Pancreas (tissue), 10 donors: ENCODE measurements around the gene OPA3. TPM values are rescaled to one million over a fixed set of nuclear protein-coding genes. Genes with fewer than 3 reads are reported as not detected.

Experiments used
- ATAC-seq, 4 donors: fragments of 200-7000 bp; cut with Tn5 transposase; one replicate each; pipeline versions ENCODE4 v1.8.0 to v1.9.1; 2020; ENCODE audit warnings: mild to moderate bottlenecking in 4 of 4, moderate library complexity in 4 of 4
- DNase-seq, 6 donors: peaks; one replicate each; pipeline ENCODE4 v3.0.0-alpha.2; 2020
- FAIRE-seq: peaks from 2 replicates; lab custom pipeline; 2012; peaks lifted over from hg19 to GRCh38; lab: Jason Lieb, UNC
- H3K27ac ChIP-seq, 4 donors: fragments of 200-600 bp; sonication (generic); 1 replicate in 3 of 4; 2 replicates in 1 of 4; pipeline versions ENCODE4 v1.5.0 to v1.8.0; 2020
- H3K27me3 ChIP-seq, 4 donors: fragments of 200-600 bp; one replicate each; pipeline ENCODE4 v1.8.0; 2021
- H3K36me3 ChIP-seq, 3 donors: fragments of 200-600 bp; sonication (generic) in 1 of 3; one replicate each; pipeline versions ENCODE4 v1.5.0 to v1.8.0; 2020 to 2021
- H3K4me1 ChIP-seq, 3 donors: fragments of 200-600 bp; one replicate each; pipeline ENCODE4 v1.8.0; 2021
- H3K4me3 ChIP-seq, 4 donors: fragments of 200-600 bp; sonication (generic) in 2 of 4; one replicate each; pipeline versions ENCODE4 v1.5.0 to v1.8.0; 2020 to 2021
- H3K9me3 ChIP-seq, 4 donors: fragments of 200-600 bp; one replicate each; pipeline ENCODE4 v1.8.0; 2021
- WGBS, 2 donors: extraction: QIAGEN DNeasy Blood & Tissue Kit; methylation state at CpG; one replicate each; pipeline ENCODE4 v1.1.7; 2013; 5-methylcytosine and 5-hydroxymethylcytosine counted together
- intact Hi-C, 3 donors: fragments of 100-400 bp; cut with DNase I; formaldehyde crosslinking; loops; one replicate each; pipeline versions ENCODE4 v1.11.1 to v1.14.2; 2022
- polyA plus RNA-seq, 2 donors: library from polyadenylated mRNA; stranded (reverse); fragments of 200-250 nt; gene quantifications; one replicate each; pipeline ENCODE4 v1.2.3, GENCODE V29; 2013
- total RNA-seq, 6 donors: library from RNA; stranded (reverse); fragmentation: NEBNext Ultra II Directional in 4 of 6; extraction: Animal tissue kit (Norgen Biotek cat#: 25700) in 4 of 6; gene quantifications; one replicate each; pipeline versions ENCODE4 v1.2.1 to v1.2.4, GENCODE V29; 2021 to 2023
- TF ChIP-seq, protein P1 (sequence below), 4 donors: fragments of 200-600 bp; sonication (generic) in 3 of 4; IDR thresholded peaks; one replicate each; pipeline versions ENCODE4 v1.5.0 to v1.8.0; 2021; ENCODE audit warnings: antibody characterized with exemption in 4 of 4
- donor health status: healthy with polysubstance abuse.
- donor health status: DM: no; HTN: no; CAD: no; lungs with moderate emphysema.
- donor health status: DM: no; HTN: no; CAD: no.
- donor health status: control.
- donor health status: control.
- donor health status: Bipolar disorder and iron deficiency.
- donor health status: DM: yes; HTN: yes; CAD: no.
- donor health status: DM: no; HTN: no; CAD: no.
- donor health status: DM: no; HTN: no; CAD: no.
- donor health status: DM: yes; HTN: yes; CAD: no.

The OPA3 gene
- total and polyA plus RNA-seq, 8 donors: 3.4 to 8.0 (median 4.7) TPM

- Histone ChIP-seq H3K27ac (no peak overlapping the region), H3K9me3 (no peaks in the 10 kb centered on the region), H3K4me1 (no peaks in the 10 kb centered on the region), H3K27me3 (no peaks in the 10 kb centered on the region), H3K4me3 (no peak overlapping the region), H3K36me3 (peaks cover 0 to 24% (median 7%) of the 10 kb centered on the region in 3 donors)
- ATAC-seq (no peak), DNase-seq (no peak), FAIRE-seq (no peak)
- intact Hi-C loops: no loop called here
- TF ChIP-seq, protein P1, sequence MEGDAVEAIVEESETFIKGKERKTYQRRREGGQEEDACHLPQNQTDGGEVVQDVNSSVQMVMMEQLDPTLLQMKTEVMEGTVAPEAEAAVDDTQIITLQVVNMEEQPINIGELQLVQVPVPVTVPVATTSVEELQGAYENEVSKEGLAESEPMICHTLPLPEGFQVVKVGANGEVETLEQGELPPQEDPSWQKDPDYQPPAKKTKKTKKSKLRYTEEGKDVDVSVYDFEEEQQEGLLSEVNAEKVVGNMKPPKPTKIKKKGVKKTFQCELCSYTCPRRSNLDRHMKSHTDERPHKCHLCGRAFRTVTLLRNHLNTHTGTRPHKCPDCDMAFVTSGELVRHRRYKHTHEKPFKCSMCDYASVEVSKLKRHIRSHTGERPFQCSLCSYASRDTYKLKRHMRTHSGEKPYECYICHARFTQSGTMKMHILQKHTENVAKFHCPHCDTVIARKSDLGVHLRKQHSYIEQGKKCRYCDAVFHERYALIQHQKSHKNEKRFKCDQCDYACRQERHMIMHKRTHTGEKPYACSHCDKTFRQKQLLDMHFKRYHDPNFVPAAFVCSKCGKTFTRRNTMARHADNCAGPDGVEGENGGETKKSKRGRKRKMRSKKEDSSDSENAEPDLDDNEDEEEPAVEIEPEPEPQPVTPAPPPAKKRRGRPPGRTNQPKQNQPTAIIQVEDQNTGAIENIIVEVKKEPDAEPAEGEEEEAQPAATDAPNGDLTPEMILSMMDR (IDR thresholded peaks at IDR 0.05): no peak
- 87 to 94% methylated on average over 1 of the region's 1 CpG for WGBS, 2 donors
Measured at GRCh38 chr19:45623984-45624383, 39.4 kb upstream of the OPA3 start.

DNA sequence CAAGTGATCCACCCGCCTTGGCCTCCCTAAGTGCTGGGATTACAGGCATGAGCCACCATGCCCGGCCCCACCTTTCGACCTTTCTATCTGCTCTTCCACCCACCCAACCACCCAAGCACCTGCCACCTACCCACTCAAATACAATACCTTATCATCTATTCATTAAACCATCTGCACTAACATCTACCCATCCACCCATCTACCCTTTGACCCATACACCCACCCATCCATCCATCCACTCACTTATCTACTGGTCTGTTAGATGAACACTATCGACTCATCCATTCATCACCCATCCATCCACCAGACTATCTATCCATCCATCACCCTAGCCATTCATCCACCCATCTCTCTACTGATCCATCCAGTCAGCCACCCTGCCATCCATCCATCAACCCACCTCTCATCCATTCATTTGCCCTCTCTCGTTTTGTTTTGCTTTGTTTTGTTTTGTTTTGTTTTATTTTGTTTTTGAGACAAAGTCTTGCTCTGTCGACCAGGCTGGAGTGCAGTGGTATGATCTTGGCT is 37.4 kb upstream of the OPA3 start:
- WGBS, 2 donors: 79 to 89% methylated on average over 6 of the region's 6 CpGs
- FAIRE-seq: no peak
- intact Hi-C loops: no loop called here

DNA sequence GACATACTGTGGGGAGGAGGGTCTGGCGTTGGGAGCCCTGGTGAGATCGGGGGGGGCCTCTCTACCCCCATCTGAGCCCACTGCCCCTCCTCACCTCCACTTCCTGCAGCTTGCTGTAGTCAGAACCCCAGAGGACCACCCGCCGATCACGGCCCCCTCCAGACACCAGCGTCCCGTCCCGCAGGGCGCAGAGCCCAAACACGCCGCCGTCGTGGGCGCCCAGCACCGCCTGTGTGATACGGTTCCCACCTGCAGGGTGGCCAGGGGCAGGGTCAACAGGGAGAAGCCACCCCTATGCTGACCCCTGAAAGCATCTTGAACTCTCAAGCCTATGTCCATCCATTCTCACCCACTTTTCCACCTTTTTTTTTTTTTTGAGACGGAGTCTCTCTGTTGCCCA is 36.8 kb upstream of the OPA3 start:
- 86 to 94% methylated on average over 12 to 17 of the region's 17 CpGs for WGBS, 2 donors

More for the DNA sequence above, 37.4 kb upstream of the OPA3 start:
- H3K9me3 ChIP-seq: no peaks in the 10 kb centered on the region
- H3K4me1 ChIP-seq: no peaks in the 10 kb centered on the region
- ATAC-seq (no peak), DNase-seq (no peak)
- peaks cover 0 to 23% (median 7%) of the 10 kb centered on the region in 3 donors for H3K36me3 ChIP-seq
- H3K27me3 ChIP-seq: no peaks in the 10 kb centered on the region
- H3K27ac ChIP-seq: no peak overlapping the region
- TF ChIP-seq, protein P1 (IDR thresholded peaks at IDR 0.05): no peak
- H3K4me3 ChIP-seq: no peak overlapping the region

DNA sequence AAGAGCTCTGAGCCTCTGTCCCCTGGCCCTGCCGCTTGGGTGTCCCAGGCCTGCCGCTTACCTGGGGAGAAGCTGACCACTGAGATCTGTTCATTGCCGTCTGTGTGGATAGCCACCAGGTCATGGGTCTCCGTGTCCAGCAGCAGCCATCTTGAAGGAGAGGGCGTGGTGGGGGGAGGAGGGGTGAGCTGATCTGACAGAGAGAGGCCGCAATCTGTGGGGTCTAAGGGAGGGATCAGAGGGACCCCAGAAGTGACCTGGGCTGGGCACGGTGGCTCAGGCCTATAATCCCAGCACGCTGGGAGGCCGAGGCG is 32.1 kb upstream of the OPA3 start:
- Histone ChIP-seq H3K4me3 (peak overlapping the region in 3 of 4 donors; percentile 16 to 42 (median 26)), H3K36me3 (peaks cover 0 to 26% (median 3%) of the 10 kb centered on the region in 3 donors), H3K27me3 (no peaks in the 10 kb centered on the region), H3K27ac (peak overlapping the region in 3 of 4 donors; percentile 57 to 80 (median 77)), H3K4me1 (no peaks in the 10 kb centered on the region), H3K9me3 (no peaks in the 10 kb centered on the region)
- FAIRE-seq (no peak), ATAC-seq (peak in 2 of 4 donors; percentile 13 to 20), DNase-seq (peak in 1 of 6 donors; percentile 74)
- intact Hi-C loops: no loop called here
- TF ChIP-seq, protein P1 (IDR thresholded peaks at IDR 0.05): no peak
- 78 to 89% methylated on average over 8 to 10 of the region's 10 CpGs for WGBS, 2 donors

More for the DNA sequence above, 36.8 kb upstream of the OPA3 start:
- no peak overlapping the region for H3K4me3 ChIP-seq
- no peaks in the 10 kb centered on the region for H3K9me3 ChIP-seq
- no peaks in the 10 kb centered on the region for H3K4me1 ChIP-seq
- no peaks in the 10 kb centered on the region for H3K27me3 ChIP-seq
- peaks cover 0 to 23% (median 7%) of the 10 kb centered on the region in 3 donors for H3K36me3 ChIP-seq
- FAIRE-seq (no peak), ATAC-seq (no peak), DNase-seq (no peak)
- H3K27ac ChIP-seq: no peak overlapping the region
- TF ChIP-seq, protein P1 (IDR thresholded peaks at IDR 0.05): no peak
- intact Hi-C loops: no loop called here
